ENCODE measurements around the gene SHISAL2A.

The SHISAL2A gene

GRCh38 chr1:52593495-52593894, 39.5 kb upstream of the SHISAL2A start:
- H3K4me3 ChIP-seq (ENCODE audit: control insufficient read depth, low read depth, low read length) = no peak overlapping the region
- no peak for TF ChIP-seq CTCF (conservative IDR thresholded peaks at IDR 0.05; ENCODE audit: control insufficient read depth, insufficient read depth, low read depth, low read length)
- no peak for DNase-seq (ENCODE audit: low read depth)

GRCh38 chr1:52595061-52595460, 37.9 kb upstream of the SHISAL2A start:
- DNase-seq (ENCODE audit: low read depth) = no peak
- no peak overlapping the region for H3K4me3 ChIP-seq (ENCODE audit: control insufficient read depth, low read depth, low read length)
- TF ChIP-seq CTCF (conservative IDR thresholded peaks at IDR 0.05; ENCODE audit: control insufficient read depth, insufficient read depth, low read depth, low read length) = no peak

GRCh38 chr1:52597912-52598311, 35.1 kb upstream of the SHISAL2A start:
- no peak for DNase-seq (ENCODE audit: low read depth)
- TF ChIP-seq CTCF (conservative IDR thresholded peaks at IDR 0.05; ENCODE audit: control insufficient read depth, insufficient read depth, low read depth, low read length) = no peak
- no peak overlapping the region for H3K4me3 ChIP-seq (ENCODE audit: control insufficient read depth, low read depth, low read length)

GRCh38 chr1:52598729-52599128, 34.2 kb upstream of the SHISAL2A start:
- DNase-seq (ENCODE audit: low read depth) = no peak
- no peak for TF ChIP-seq CTCF (conservative IDR thresholded peaks at IDR 0.05; ENCODE audit: control insufficient read depth, insufficient read depth, low read depth, low read length)

GRCh38 chr1:52599236-52599635, 33.7 kb upstream of the SHISAL2A start:
- no peak for DNase-seq (ENCODE audit: low read depth)
- TF ChIP-seq CTCF (conservative IDR thresholded peaks at IDR 0.05; ENCODE audit: control insufficient read depth, insufficient read depth, low read depth, low read length) = no peak

More at GRCh38 chr1:52598729-52599128, 34.2 kb upstream of the SHISAL2A start:
- H3K4me3 ChIP-seq (ENCODE audit: control insufficient read depth, low read depth, low read length) = no peak overlapping the region

GRCh38 chr1:52600533-52601179, 32.3 kb upstream of the SHISAL2A start:
- TF ChIP-seq CTCF (conservative IDR thresholded peaks at IDR 0.05; ENCODE audit: control insufficient read depth, insufficient read depth, low read depth, low read length) = no peak
- no peak overlapping the region for H3K4me3 ChIP-seq (ENCODE audit: control insufficient read depth, low read depth, low read length)
- DNase-seq (ENCODE audit: low read depth) = no peak

More at GRCh38 chr1:52599236-52599635, 33.7 kb upstream of the SHISAL2A start:
- no peak overlapping the region for H3K4me3 ChIP-seq (ENCODE audit: control insufficient read depth, low read depth, low read length)

Measured in fibroblast of mammary gland (primary cell).